Adipocyte (in vitro differentiated cells): ENCODE data around the gene RBMS3.

ENCODE experiments used
- DNase-seq: peaks from one replicate; pipeline ENCODE4 v3.0.0-alpha.2; 2015; ENCODE audit warnings: low read depth
- H3K27me3 ChIP-seq: replicated peaks from 2 replicates; pipeline ENCODE4 v1.7.0; 2013; ENCODE audit warnings: mild to moderate bottlenecking, low read length, moderate library complexity; ENCODE audit not compliant: control insufficient read depth, insufficient read depth
- H3K36me3 ChIP-seq: 2 replicates; pipeline ENCODE4 v1.7.0; 2013; ENCODE audit warnings: low read length, mild to moderate bottlenecking, moderate library complexity; ENCODE audit not compliant: control insufficient read depth, insufficient read depth, severe bottlenecking
- H3K4me1 ChIP-seq: 2 replicates; pipeline ENCODE4 v1.7.0; 2013; ENCODE audit warnings: mild to moderate bottlenecking, low read length, moderate library complexity; ENCODE audit not compliant: control insufficient read depth, insufficient read depth
- H3K4me3 ChIP-seq: 2 replicates; pipeline ENCODE4 v1.7.0; 2013; ENCODE audit warnings: mild to moderate bottlenecking, low read length, moderate library complexity
- H3K9ac ChIP-seq: 2 replicates; pipeline ENCODE4 v1.7.0; 2013; ENCODE audit warnings: mild to moderate bottlenecking, low read length, moderate library complexity
- H3K9me3 ChIP-seq: 2 replicates; pipeline ENCODE4 v1.7.0; 2013; ENCODE audit warnings: mild to moderate bottlenecking, low read length, moderate library complexity; ENCODE audit not compliant: control insufficient read depth

RBMS3 gene

GRCh38 chr3:29609328-29609811 is 328.5 kb downstream of the RBMS3 start:
- Histone ChIP-seq H3K27me3 (no peaks in the 10 kb centered on the region), H3K36me3 (no peaks in the 10 kb centered on the region), H3K4me1 (peaks cover 11% of the 10 kb centered on the region), H3K9ac (no peak overlapping the region), H3K9me3 (no peaks in the 10 kb centered on the region), H3K4me3 (no peak overlapping the region)
- DNase-seq: no peak

DNA sequence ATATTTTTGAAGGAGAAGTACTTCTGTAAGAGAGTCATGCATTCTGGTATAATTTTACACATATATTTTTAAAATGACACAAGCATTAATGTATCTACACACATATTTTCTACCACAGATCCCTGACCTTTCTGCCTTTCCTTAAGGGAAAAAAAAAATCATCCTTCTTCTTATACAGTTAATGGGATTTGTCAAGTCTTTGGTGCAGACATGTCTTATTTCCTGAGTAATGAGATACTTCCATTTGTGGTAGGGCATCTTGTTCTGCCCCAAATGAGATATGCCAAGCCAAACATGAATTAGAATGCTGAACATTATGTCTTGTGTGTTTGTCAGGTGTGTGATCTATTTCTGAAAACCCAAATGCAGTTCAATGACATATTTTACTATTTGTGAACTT is 329.9 kb downstream of the RBMS3 start:
- Histone ChIP-seq H3K36me3 (no peaks in the 10 kb centered on the region), H3K9me3 (no peaks in the 10 kb centered on the region), H3K9ac (no peak overlapping the region), H3K27me3 (no peaks in the 10 kb centered on the region), H3K4me3 (no peak overlapping the region), H3K4me1 (peaks cover 10% of the 10 kb centered on the region)
- DNase-seq: no peak

- Histone ChIP-seq H3K9ac (no peak overlapping the region), H3K4me3 (no peak overlapping the region), H3K27me3 (no peaks in the 10 kb centered on the region), H3K36me3 (no peaks in the 10 kb centered on the region), H3K9me3 (no peaks in the 10 kb centered on the region), H3K4me1 (peaks cover 5% of the 10 kb centered on the region)
- no peak for DNase-seq
Observed at GRCh38 chr3:29611252-29611651, 330.4 kb downstream of the RBMS3 start.

GRCh38 chr3:29612536-29612935 is 331.7 kb downstream of the RBMS3 start:
- Histone ChIP-seq H3K36me3 (no peaks in the 10 kb centered on the region), H3K4me3 (no peak overlapping the region), H3K27me3 (no peaks in the 10 kb centered on the region), H3K9me3 (no peaks in the 10 kb centered on the region), H3K9ac (no peak overlapping the region), H3K4me1 (no peaks in the 10 kb centered on the region)
- DNase-seq: peak; percentile 13

GRCh38 chr3:29614954-29615353 is 334.1 kb downstream of the RBMS3 start:
- DNase-seq: no peak
- Histone ChIP-seq H3K4me3 (no peak overlapping the region), H3K36me3 (no peaks in the 10 kb centered on the region), H3K9me3 (no peaks in the 10 kb centered on the region), H3K9ac (no peak overlapping the region), H3K4me1 (peaks cover 16% of the 10 kb centered on the region), H3K27me3 (no peaks in the 10 kb centered on the region)

GRCh38 chr3:29618395-29619282 is 337.8 kb downstream of the RBMS3 start:
- Histone ChIP-seq H3K36me3 (no peaks in the 10 kb centered on the region), H3K4me3 (peak overlapping the region; percentile 64), H3K27me3 (no peaks in the 10 kb centered on the region), H3K9ac (peak overlapping the region; percentile 60), H3K4me1 (peaks cover 16% of the 10 kb centered on the region), H3K9me3 (no peaks in the 10 kb centered on the region)
- DNase-seq: no peak

DNA sequence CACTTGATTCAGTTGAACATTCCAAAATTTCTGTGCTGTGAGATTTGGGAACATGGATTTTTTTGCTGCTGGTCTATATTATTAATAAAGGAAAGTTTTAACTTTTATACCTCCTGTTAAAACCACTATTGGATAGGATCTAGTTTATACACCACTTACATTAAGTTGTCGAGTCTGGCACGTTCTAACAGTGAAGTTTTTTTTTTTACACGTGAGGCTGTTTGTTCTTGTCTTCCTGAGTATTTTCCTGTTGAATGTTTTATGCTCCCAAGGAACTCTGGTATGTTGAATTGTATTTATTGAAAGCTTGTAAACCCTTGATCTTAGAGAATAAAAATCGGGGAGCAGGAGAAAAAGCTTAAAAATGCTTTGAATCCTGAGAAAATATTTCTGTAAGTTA is 338.8 kb downstream of the RBMS3 start:
- no peaks in the 10 kb centered on the region for H3K9me3 ChIP-seq
- no peaks in the 10 kb centered on the region for H3K36me3 ChIP-seq
- no peak overlapping the region for H3K4me3 ChIP-seq
- peaks cover 16% of the 10 kb centered on the region for H3K4me1 ChIP-seq
- H3K27me3 ChIP-seq: no peaks in the 10 kb centered on the region
- DNase-seq: no peak
- H3K9ac ChIP-seq: peak overlapping the region; percentile 60

DNA sequence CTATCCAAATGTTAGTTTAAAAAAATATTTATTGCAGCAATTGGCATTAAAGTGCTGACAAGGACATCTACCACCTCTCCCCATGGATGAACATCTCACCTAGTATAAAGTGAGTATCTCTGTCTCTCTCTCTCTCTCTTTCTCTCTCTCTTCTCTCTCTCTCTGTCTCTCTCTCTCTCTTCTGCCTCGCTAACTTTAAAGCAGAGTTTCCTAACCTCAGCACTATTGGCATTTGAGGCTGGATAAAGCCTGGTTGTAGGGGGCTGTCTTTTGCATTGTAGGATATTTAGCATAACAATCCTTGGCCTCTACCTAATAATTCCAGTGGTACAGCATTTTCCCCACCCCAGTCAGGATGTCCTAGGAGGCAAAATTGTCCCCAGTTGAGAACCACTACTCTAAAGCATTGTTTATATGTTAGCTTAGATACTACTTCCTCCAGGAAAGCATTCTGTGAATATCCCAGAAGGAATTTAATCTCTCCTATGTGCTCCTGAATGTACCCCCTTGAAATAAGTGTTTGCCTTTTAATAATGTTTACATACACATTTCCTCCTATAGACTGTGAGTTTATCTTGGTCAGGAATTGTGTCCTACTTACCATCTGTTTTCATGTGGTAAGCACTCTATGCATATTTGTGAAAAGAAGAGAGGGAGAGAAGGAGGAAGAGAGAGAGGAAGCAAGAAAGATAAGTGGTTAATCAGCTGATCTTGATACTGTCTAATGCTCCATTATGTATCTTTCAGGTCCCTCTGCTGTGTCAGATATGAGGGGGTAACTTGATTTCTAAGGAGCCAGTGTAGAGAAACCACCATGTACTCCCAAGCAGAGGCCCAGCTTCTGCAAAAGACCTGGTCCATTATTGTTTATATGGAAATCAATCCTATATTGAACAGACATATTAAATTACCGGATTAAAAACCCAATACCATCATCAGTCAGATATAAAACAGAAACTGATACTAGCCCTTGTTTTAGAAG is 346.6 kb downstream of the RBMS3 start:
- Histone ChIP-seq H3K36me3 (no peaks in the 10 kb centered on the region), H3K4me3 (no peak overlapping the region), H3K9me3 (no peaks in the 10 kb centered on the region), H3K4me1 (no peaks in the 10 kb centered on the region), H3K9ac (no peak overlapping the region), H3K27me3 (no peaks in the 10 kb centered on the region)
- no peak for DNase-seq

DNA sequence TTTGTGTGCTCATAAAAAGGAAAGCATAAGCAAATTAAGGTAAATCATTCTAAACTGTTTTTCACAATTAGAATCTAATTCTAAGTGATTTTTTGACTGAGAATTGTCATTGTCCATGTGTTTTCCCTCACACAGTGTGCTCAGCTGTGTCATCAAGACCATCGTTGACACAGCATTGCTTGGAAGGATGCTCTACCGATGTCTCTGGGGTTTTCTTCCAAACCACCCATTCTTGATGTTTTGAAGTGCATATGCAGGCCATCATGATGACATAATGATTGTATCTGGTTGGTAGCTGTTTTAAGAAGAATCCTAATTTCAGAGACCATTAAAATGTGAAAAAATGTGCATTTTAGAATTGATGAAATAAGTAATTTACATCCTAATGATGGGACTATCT is 347.9 kb downstream of the RBMS3 start:
- H3K9ac ChIP-seq: no peak overlapping the region
- H3K36me3 ChIP-seq: no peaks in the 10 kb centered on the region
- DNase-seq: no peak
- no peak overlapping the region for H3K4me3 ChIP-seq
- no peaks in the 10 kb centered on the region for H3K4me1 ChIP-seq
- H3K27me3 ChIP-seq: no peaks in the 10 kb centered on the region
- no peaks in the 10 kb centered on the region for H3K9me3 ChIP-seq

- Histone ChIP-seq H3K4me3 (no peak overlapping the region), H3K9ac (no peak overlapping the region), H3K9me3 (peaks cover 10% of the 10 kb centered on the region), H3K27me3 (no peaks in the 10 kb centered on the region), H3K36me3 (peaks cover 9% of the 10 kb centered on the region), H3K4me1 (peaks cover 9% of the 10 kb centered on the region)
- DNase-seq: no peak
Observed at GRCh38 chr3:29635888-29636287, 355.0 kb downstream of the RBMS3 start.

- Histone ChIP-seq H3K4me3 (no peak overlapping the region), H3K36me3 (peaks cover 9% of the 10 kb centered on the region), H3K9me3 (peaks cover 10% of the 10 kb centered on the region), H3K9ac (no peak overlapping the region), H3K27me3 (no peaks in the 10 kb centered on the region), H3K4me1 (peaks cover 9% of the 10 kb centered on the region)
- DNase-seq: no peak
Observed at GRCh38 chr3:29637068-29637467, 356.2 kb downstream of the RBMS3 start.
